GM18861 (cell line): ENCODE measurements around the gene SYNDIG1L.
"Not testable (repeated sequence)": the region's sequence is repeated elsewhere in the genome, so short reads cannot be mapped to it uniquely, and the experiment has no call there.

Experiments used
- ATAC-seq: cut with Tn5 transposase; IDR thresholded peaks from one replicate; pipeline ENCODE4 v1.9.1; 2021; ENCODE audit not compliant: unreplicated experiment

SYNDIG1L gene

DNA sequence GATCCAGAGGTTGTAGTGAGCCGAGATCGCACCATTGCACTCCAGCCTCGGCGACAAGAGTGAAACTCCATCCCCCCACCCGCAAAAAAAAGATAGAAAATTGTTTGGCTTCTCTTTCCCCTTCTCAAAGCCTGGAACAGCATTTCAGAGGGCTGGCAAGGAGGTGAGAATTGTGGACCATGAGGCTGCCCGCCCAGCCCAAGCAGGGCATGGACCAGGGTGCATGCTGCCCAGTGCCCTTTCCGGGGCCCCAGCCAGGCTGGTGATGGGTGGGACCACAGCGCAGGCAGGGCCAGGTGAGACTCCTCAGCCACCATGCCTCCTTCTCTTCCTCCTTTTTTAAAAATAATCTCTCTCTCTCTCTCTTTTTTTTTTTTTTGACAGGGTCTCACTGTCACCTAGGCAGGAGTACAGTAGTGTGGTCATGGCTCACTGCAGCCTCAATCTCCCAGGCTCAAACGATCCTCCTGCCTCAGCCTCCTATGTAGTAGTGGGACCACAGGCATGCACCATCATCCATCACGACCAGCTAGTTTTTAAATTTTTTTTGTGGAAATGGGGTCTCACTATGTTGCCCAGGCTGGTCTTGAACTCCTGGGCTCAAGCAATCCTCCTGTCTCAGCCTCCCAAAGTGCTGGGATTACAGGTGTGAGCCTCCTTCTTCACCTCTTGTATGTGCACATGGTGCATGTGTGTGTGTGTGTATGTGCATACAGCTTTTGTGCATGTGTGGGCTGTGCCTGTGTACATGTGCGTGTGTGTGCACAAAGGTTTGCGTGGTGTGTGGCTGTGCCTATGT is 22.2 kb downstream of the SYNDIG1L start:
- no peak for ATAC-seq

DNA sequence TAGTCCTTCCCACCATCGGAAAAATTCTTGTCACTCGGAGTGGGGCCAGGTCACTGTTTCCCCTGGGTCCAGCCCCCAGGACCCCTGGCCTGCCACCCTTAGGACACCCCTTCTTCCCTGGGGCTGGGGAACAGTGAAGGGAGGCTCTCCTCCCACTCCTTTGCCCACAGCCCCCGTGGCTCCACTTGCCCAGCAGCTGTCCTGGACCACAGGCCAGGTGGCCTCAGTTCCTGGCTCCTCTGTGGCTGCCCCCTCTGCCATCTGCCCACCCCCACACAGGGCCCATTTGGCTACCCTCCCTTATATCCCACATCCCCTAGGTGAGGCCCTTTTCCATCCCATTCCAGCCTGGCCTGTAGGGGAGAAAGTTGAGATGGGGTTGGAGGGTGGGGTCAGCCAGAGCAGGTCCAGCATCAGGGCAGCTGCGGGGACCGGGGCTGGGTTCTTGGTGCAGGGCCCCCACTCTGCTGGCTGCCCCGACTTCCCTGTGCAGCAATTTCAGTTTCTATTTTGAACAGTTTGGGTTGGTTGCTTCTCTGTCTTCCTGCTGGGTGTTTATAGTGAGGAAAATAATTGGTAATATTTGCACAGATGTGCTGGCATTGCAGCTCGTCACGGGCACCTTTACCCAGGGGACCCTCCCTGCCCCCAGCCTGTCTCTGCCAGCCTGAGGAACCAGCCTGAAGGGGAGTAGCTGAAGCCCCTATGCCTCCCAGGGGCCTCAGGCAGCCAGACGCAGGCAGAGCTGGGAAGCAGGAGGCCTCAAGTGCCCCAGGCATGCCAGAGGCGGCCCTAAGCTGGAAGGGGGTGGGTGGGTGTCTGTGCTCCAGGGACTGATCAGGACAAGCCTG is 23.4 kb downstream of the SYNDIG1L start:
- ATAC-seq: no peak

DNA sequence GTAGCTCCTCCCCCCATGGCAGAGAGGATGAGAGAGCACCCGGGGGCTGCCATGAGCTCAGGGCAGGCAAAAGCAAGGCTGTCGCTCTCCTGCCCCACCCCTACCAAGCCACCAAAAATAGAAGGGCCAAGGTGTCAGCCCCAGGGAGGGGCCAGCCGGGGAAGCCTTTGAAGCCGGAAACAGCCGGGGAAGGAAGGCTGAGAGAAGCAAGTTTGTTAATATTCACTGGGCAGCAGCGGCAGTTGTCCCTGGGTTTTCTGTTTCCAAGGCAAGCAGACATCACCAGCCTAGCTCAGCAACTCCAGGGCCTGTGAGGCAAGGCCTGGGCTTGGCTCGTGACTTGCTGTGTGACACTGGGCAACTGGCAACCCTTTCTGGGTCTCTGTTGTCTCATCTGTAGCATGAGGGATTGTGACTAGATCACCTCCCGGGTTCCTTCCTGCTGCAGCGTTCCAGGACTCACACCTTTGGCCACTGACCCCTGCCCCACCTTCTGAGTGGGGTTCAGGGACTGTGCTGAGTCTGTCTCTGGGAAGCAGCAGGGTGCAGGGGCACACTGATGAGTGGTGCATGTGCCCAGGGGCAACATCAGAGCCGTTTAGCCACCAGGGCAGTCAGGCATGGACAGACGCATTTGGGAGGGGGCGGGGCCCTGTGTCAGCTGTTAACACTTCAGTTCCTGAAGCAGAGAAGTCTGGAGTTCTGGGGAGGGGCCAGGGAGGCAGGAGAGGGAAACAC is 24.3 kb downstream of the SYNDIG1L start:
- peak; percentile 45 for ATAC-seq

- ATAC-seq: no peak
Measured at GRCh38 chr14:74400919-74401503, 25.0 kb downstream of the SYNDIG1L start.

- ATAC-seq: no peak
Measured at GRCh38 chr14:74400031-74400685, 25.9 kb downstream of the SYNDIG1L start.

DNA sequence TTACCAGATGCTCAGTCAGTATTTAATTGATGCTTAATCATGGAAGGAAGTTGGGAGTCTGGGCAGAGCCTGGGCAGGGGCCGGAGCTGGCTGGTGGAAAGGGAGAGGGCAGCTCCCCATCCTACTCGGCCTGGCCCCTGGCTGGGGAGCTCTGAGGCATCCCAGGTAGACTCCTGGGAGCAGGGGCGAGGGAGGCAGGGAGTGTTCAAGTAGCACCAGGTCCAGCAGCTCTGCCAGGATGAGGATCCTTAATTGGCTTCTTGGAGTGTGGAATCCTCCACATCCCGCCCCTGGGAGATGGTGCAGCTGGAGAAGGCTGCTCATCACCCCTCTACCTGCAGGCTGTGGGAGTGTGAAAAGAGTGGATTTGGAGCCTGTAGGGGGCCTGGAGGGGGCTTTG is 30.9 kb downstream of the SYNDIG1L start:
- no peak for ATAC-seq

GRCh38 chr14:74394549-74394948 is 31.5 kb downstream of the SYNDIG1L start:
- no peak for ATAC-seq

- ATAC-seq: no peak
Measured at GRCh38 chr14:74392616-74393570, 33.1 kb downstream of the SYNDIG1L start.

DNA sequence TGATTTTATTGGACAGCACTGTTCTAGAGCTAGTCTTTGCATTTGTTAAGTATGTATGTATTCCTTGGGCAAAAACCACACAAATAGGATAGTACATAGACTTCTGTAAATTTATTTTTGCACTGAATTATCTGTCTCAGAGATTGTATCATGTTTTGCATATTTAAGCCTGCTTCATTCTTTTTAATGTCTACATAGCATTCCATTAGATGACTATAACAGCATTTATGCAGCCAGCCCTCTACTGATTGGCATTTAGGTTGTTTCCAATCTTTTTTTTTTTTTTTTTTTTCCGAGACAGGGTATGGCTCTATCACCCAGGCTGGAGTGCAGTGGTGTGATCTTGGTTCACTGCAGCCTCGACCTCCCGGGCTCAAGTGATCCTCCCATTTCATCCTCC is 34.5 kb downstream of the SYNDIG1L start:
- ATAC-seq: no peak

- not testable (repeated sequence) for ATAC-seq
Measured at GRCh38 chr14:74390505-74390904, 35.5 kb downstream of the SYNDIG1L start.

- ATAC-seq: no peak
Measured at GRCh38 chr14:74389980-74390379, 36.0 kb downstream of the SYNDIG1L start.

GRCh38 chr14:74382231-74382630 is 43.8 kb downstream of the SYNDIG1L start:
- no peak for ATAC-seq

DNA sequence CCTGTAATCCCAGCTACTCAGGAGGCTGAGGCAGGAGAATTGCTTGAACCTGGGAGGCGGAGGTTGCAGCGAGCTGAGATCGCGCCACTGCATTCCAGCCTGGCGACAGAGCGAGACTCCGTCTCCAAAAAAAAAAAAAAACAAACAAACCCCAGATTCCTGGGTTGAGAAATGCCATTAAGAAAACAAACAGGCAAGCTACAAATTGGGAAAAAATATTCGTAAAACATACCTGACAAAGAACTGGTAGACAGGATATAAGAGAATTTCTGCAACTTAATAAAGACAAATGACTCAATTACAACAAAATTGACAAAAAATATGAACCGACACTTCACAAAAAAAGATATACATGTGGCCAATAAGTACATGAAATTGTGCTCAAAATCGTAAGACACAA is 44.4 kb downstream of the SYNDIG1L start:
- ATAC-seq: not testable (repeated sequence)

GRCh38 chr14:74380845-74381244 is 45.2 kb downstream of the SYNDIG1L start:
- ATAC-seq: no peak

DNA sequence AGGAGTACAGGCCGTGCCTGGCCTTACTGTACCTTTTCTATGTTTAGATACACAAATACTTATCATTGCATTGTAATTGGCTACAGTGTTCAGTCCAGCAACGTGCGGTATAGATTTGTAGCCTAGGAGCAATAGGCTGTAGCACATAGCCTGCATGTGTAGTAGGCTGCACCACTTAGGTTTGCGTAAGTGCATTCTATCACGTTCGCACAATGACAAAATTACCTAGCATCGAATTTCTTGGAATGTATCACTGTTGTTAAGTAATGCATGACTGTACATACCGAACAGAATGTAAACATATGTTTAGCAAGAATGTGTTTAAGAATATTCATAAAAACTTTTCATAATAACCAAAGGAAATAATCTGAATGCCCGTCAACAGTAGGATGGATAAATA is 45.8 kb downstream of the SYNDIG1L start:
- ATAC-seq: no peak

GRCh38 chr14:74377976-74378690 is 47.9 kb downstream of the SYNDIG1L start:
- no peak for ATAC-seq

- no peak for ATAC-seq
Measured at GRCh38 chr14:74368441-74368840, 57.6 kb downstream of the SYNDIG1L start.

GRCh38 chr14:74368026-74368425 is 58.0 kb downstream of the SYNDIG1L start:
- ATAC-seq: no peak
